Muscle of leg (tissue), 11 donors: Measurements from ENCODE around the gene MESD. TPM values are rescaled to one million over a fixed set of nuclear protein-coding genes. Genes with fewer than 3 reads are reported as not detected.

Source experiments
- DNase-seq: peaks from one replicate; pipeline ENCODE4 v3.0.0; 2013
- H3K27ac ChIP-seq: one replicate; pipeline ENCODE4 v1.5.1; 2013; ENCODE audit warnings: mild to moderate bottlenecking, low read length, control low read depth
- H3K27me3 ChIP-seq: one replicate; pipeline ENCODE4 v1.6.1; 2013; ENCODE audit warnings: low read length; ENCODE audit not compliant: control insufficient read depth, insufficient read depth
- H3K36me3 ChIP-seq: one replicate; pipeline ENCODE4 v1.6.1; 2013; ENCODE audit warnings: low read length; ENCODE audit not compliant: control insufficient read depth, insufficient read depth
- H3K4me1 ChIP-seq: one replicate; pipeline ENCODE4 v1.6.1; 2013; ENCODE audit warnings: low read length; ENCODE audit not compliant: control insufficient read depth, insufficient read depth
- H3K4me3 ChIP-seq: one replicate; pipeline ENCODE4 v1.5.1; 2013; ENCODE audit warnings: low read length, control low read depth
- H3K9me3 ChIP-seq: replicated peaks from 2 replicates; pipeline ENCODE4 v1.6.1; 2013; ENCODE audit warnings: low read depth, low read length; ENCODE audit not compliant: control insufficient read depth
- WGBS: methylation state at CpG from one replicate; pipeline ENCODE4 v1.1.5; 2013; ENCODE audit warnings: missing lambda C conversion rate; ENCODE audit not compliant: insufficient coverage; 5-methylcytosine and 5-hydroxymethylcytosine counted together
- polyA plus RNA-seq, 8 donors: library from polyadenylated mRNA; unstranded; fragments of 120-200 nt; gene quantifications; one replicate each; pipeline versions ENCODE4 v1.2.1 to v1.2.3, GENCODE V29; 2013; ENCODE audit warnings: inconsistent platforms in 1 of 8, low replicate concordance in 1 of 8; ENCODE audit not compliant: insufficient read length in 8 of 8, insufficient read depth in 1 of 8
- total RNA-seq: library from RNA; stranded (reverse); fragments of 120-200 nt; gene quantifications from one replicate; pipeline ENCODE4 v1.2.4, GENCODE V29; 2013

MESD gene
- total and polyA plus RNA-seq, 9 donors, result 18.0 to 26.7 (median 22.3) TPM

DNA sequence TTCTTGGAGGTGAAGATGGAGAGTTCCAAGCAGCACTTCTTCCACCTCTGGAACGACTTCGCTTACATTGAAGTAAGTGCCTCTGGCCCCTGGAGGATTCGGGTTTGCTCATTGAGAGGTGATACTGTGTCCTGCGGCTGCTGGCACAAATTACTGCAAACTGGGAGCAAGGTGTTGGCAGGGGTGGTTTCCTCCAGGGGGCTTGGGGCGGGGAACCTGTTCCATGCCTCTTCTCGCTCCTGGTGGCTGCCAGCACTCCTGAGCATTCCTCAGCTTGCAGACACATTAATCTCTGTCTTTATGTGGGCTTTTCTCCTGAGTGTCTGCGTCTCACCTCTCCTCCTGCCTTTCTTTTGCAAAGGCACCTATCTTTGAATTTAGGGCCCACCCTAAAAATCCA lies 47.4 kb downstream of the MESD start:
- 77% methylated on average over 2 of the region's 7 CpGs for WGBS
- H3K9me3 ChIP-seq, result no peaks in the 10 kb centered on the region
- no peak for DNase-seq
- H3K36me3 ChIP-seq, result peaks cover 28% of the 10 kb centered on the region
- H3K4me3 ChIP-seq, result no peak overlapping the region
- no peak overlapping the region for H3K27ac ChIP-seq
- no peaks in the 10 kb centered on the region for H3K27me3 ChIP-seq
- peaks cover 14% of the 10 kb centered on the region for H3K4me1 ChIP-seq

- no peak overlapping the region for H3K27ac ChIP-seq
- H3K9me3 ChIP-seq, result no peaks in the 10 kb centered on the region
- H3K36me3 ChIP-seq, result peaks cover 19% of the 10 kb centered on the region
- no peak for DNase-seq
- peaks cover 14% of the 10 kb centered on the region for H3K4me1 ChIP-seq
- 94% methylated on average over 4 of the region's 6 CpGs for WGBS
- no peak overlapping the region for H3K4me3 ChIP-seq
- H3K27me3 ChIP-seq, result no peaks in the 10 kb centered on the region
Measured at GRCh38 chr15:80940851-80941250, 48.8 kb downstream of the MESD start.

DNA sequence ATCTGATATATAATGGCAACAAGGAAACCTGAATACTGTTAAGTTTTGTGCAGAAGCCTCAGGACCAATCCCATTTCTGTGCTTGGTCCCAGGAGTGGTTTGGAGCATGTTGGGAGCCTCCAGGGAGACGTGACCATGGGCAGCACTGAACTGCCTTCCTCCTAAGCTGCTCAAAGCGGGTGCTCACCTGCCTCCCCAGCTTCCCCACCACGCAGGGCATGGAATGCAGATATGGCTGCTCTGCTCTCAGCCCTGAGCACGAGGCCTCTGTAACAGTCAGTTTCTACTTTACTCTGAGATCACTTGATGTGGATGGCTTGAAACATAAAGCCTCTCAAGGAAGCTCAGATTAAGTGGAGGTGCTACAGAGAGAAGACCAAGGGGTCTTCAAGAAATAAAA lies 49.3 kb downstream of the MESD start:
- Histone ChIP-seq H3K4me1 (peaks cover 14% of the 10 kb centered on the region), H3K4me3 (no peak overlapping the region), H3K27ac (no peak overlapping the region), H3K36me3 (peaks cover 19% of the 10 kb centered on the region), H3K9me3 (no peaks in the 10 kb centered on the region), H3K27me3 (no peaks in the 10 kb centered on the region)
- 100% methylated on average over 1 of the region's 4 CpGs for WGBS
- DNase-seq, result no peak

- Histone ChIP-seq H3K9me3 (no peaks in the 10 kb centered on the region), H3K36me3 (peaks cover 14% of the 10 kb centered on the region), H3K4me1 (peaks cover 21% of the 10 kb centered on the region), H3K27me3 (no peaks in the 10 kb centered on the region), H3K27ac (no peak overlapping the region), H3K4me3 (no peak overlapping the region)
- WGBS, result no CpG with 5 or more reads among the region's 3 CpGs
- DNase-seq, result no peak
Measured at GRCh38 chr15:80939216-80939615, 50.4 kb downstream of the MESD start.

DNA sequence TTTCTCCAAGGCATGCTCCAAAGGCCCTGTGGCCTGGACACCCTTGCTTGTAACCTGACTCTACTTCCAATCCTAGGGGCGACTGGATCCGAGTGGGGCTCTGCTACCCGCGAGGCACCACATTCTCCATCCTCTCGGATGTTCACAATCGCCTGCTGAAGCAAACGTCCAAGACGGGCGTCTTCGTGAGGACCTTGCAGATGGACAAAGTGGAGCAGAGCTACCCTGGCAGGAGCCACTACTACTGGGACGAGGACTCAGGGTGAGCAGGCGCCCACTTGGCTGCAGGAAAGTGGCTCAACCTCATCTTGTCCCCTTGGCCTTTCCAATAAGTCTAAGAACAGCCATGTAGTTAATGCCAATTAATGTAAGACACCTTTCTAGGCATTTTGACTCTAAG lies 51.9 kb downstream of the MESD start:
- peaks cover 20% of the 10 kb centered on the region for H3K4me1 ChIP-seq
- no peaks in the 10 kb centered on the region for H3K9me3 ChIP-seq
- 93% methylated on average over 4 of the region's 12 CpGs for WGBS
- no peak for DNase-seq
- H3K4me3 ChIP-seq, result no peak overlapping the region
- H3K27ac ChIP-seq, result no peak overlapping the region
- H3K36me3 ChIP-seq, result peaks cover 14% of the 10 kb centered on the region
- H3K27me3 ChIP-seq, result no peaks in the 10 kb centered on the region

DNA sequence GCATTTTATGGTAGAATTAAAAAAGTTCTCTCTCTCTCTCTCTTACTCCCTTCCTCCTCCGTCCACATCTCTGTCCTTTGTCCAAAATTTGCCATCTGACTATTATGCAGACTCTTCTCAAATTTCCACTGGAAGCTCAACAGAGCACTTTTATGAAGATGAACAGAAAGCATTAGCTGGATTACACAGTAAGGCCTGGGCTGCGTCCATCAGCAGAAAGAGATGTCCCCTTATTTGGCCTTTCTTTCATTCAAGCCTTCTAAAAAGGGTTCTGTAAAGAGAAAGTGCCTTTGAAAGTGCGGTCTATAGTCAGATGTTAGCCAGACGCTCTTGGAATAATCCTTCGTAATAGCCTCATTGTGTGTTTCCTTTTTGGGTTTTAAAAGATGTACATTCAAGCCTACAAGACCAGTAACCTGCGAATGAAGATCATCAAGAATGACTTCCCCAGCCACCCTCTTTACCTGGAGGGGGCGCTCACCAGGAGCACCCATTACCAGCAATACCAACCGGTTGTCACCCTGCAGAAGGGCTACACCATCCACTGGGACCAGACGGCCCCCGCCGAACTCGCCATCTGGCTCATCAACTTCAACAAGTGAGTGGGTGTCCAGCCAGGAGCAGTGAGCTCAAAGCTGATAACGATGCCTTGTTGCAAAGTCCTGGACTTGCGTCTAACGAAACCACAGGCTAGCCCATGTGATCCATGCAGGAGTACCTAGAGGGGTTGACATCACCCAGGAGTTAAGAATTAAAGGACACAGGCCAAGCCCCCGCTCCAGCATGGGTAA lies 53.1 kb downstream of the MESD start:
- Histone ChIP-seq H3K27ac (no peak overlapping the region), H3K9me3 (no peaks in the 10 kb centered on the region), H3K36me3 (peaks cover 6% of the 10 kb centered on the region), H3K27me3 (no peaks in the 10 kb centered on the region), H3K4me1 (peaks cover 26% of the 10 kb centered on the region), H3K4me3 (no peak overlapping the region)
- WGBS, result 93% methylated on average over 11 of the region's 16 CpGs
- DNase-seq, result no peak

- Histone ChIP-seq H3K4me3 (no peak overlapping the region), H3K27me3 (no peaks in the 10 kb centered on the region), H3K27ac (peak overlapping the region; percentile 47), H3K36me3 (peaks cover 4% of the 10 kb centered on the region), H3K4me1 (peaks cover 20% of the 10 kb centered on the region), H3K9me3 (no peaks in the 10 kb centered on the region)
- 61% methylated on average over 3 of the region's 3 CpGs for WGBS
- peak; percentile 91 for DNase-seq
Measured at GRCh38 chr15:80934761-80935221, 54.8 kb downstream of the MESD start.

DNA sequence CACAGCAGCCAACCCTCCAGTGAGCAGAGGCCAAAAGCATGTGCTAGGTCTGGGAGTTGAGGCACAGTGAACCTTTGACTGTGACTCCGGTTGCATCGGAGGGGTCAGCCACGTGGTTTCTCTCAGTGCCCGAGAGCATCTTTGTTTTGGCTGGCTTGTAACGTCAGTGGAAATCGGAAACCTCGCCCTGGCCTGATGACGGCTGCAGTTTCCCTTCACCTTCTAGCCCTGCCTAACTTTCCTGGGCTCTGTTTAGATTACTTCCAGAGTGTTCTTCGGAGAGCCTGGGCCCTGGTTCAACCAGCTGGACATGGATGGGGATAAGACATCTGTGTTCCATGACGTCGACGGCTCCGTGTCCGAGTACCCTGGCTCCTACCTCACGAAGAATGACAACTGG lies 56.6 kb downstream of the MESD start:
- peak; percentile 93 for DNase-seq
- H3K4me1 ChIP-seq, result peaks cover 20% of the 10 kb centered on the region

DNA sequence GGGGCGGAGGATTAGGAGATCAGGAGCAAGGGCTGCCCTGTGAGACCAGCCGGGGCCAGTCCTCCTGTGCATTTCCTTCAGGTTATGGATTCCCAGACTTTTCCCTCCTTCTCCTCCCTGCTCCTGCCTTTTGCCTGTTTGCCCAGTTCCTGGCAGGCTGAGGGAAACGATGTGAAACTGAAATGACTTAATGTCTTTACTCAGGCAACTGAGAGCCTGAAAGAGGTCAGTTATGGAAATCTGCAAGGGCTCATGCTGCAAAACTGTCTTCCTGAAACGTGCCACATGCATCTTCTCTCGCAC lies 57.2 kb downstream of the MESD start:
- Histone ChIP-seq H3K36me3 (peaks cover 6% of the 10 kb centered on the region), H3K4me3 (no peak overlapping the region), H3K4me1 (peaks cover 20% of the 10 kb centered on the region), H3K27me3 (no peaks in the 10 kb centered on the region), H3K27ac (peak overlapping the region; percentile 67), H3K9me3 (no peaks in the 10 kb centered on the region)
- DNase-seq, result peak; percentile 22
- 60% methylated on average over 2 of the region's 5 CpGs for WGBS

More for the DNA sequence above, 56.6 kb downstream of the MESD start:
- no peak overlapping the region for H3K4me3 ChIP-seq
- H3K9me3 ChIP-seq, result no peaks in the 10 kb centered on the region
- H3K27me3 ChIP-seq, result no peaks in the 10 kb centered on the region
- peaks cover 6% of the 10 kb centered on the region for H3K36me3 ChIP-seq
- H3K27ac ChIP-seq, result peak overlapping the region; percentile 67
- WGBS, result 4% methylated on average over 7 of the region's 15 CpGs

DNA sequence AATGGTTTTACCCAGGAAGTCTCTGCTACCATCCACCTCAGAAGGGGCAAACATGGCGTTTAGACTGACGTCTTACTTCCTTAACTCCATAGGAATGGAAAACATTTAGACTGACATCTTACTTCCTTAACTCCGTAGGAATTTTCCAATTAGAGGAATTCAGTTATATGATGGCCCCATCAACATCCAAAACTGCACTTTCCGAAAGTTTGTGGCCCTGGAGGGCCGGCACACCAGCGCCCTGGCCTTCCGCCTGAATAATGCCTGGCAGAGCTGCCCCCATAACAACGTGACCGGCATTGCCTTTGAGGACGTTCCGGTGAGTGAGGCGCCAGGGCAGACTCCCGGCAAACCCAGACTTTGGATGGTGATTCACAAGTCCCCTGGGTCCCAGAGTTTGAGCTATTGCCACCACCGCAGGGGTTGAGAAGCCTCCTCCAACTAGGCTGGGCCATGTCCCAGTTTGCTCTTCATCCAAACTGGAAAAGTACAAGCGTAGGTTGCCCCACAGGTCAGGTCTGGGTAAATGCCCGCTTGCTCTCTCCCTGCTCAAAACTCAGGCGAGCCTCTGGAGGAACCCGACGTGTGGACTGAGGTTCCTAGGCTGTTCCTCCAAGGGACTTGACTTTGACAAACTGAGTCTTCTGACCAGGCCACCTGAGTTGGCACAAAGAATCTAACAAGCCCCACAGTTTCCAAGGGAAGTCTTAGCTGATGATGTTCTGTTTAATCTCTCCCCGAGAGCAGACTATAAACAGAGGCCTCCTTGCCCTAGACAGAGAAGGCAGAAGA lies 57.7 kb downstream of the MESD start:
- Histone ChIP-seq H3K27ac (peak overlapping the region; percentile 67), H3K9me3 (no peaks in the 10 kb centered on the region), H3K36me3 (peaks cover 3% of the 10 kb centered on the region), H3K4me1 (peaks cover 20% of the 10 kb centered on the region), H3K27me3 (no peaks in the 10 kb centered on the region), H3K4me3 (no peak overlapping the region)
- WGBS, result 92% methylated on average over 16 of the region's 20 CpGs
- DNase-seq, result no peak
